Mesenchymal stem cell (in vitro differentiated cells and primary cell): ENCODE data around the gene ORM1.

ENCODE experiments used
- DNase-seq: peaks from one replicate; pipeline ENCODE4 v3.0.0-alpha.2; 2013
- H2AFZ ChIP-seq: one replicate; pipeline ENCODE4 v1.6.1; 2013; ENCODE audit warnings: low read depth, mild to moderate bottlenecking, control low read depth, inconsistent platforms, low read length, moderate library complexity
- H2AK5ac ChIP-seq: 2 replicates; pipeline ENCODE4 v1.6.1; 2013; ENCODE audit warnings: low read length, moderate library complexity, mild to moderate bottlenecking, inconsistent platforms; ENCODE audit not compliant: severe bottlenecking
- H2BK120ac ChIP-seq: one replicate; pipeline ENCODE4 v1.6.1; 2013; ENCODE audit warnings: low read depth, mild to moderate bottlenecking, inconsistent platforms, low read length, moderate library complexity
- H2BK12ac ChIP-seq, 2 experiments: one replicate each; pipeline ENCODE4 v1.6.1; 2013; ENCODE audit warnings: inconsistent platforms in 2 of 2, low read length in 2 of 2, mild to moderate bottlenecking in 2 of 2, moderate library complexity in 2 of 2, control low read depth in 1 of 2
- H2BK15ac ChIP-seq: one replicate; pipeline ENCODE4 v1.6.1; 2013; ENCODE audit warnings: mild to moderate bottlenecking, low read depth, inconsistent platforms; ENCODE audit not compliant: poor library complexity, severe bottlenecking
- H2BK5ac ChIP-seq: 2 replicates; pipeline ENCODE4 v1.6.1; 2013; ENCODE audit warnings: low read depth, mild to moderate bottlenecking, low read length, control low read depth, inconsistent platforms; ENCODE audit not compliant: poor library complexity, severe bottlenecking
- H3K14ac ChIP-seq, 2 experiments: one replicate each; pipeline ENCODE4 v1.6.1; 2013; ENCODE audit warnings: inconsistent platforms in 2 of 2, low read length in 2 of 2, control low read depth in 1 of 2, mild to moderate bottlenecking in 1 of 2, moderate library complexity in 1 of 2
- H3K18ac ChIP-seq, 2 experiments: one replicate each; pipeline ENCODE4 v1.6.1; 2013; ENCODE audit warnings: inconsistent platforms in 2 of 2, low read length in 2 of 2, control low read depth in 1 of 2, low read depth in 1 of 2, mild to moderate bottlenecking in 1 of 2
- H3K23ac ChIP-seq, 2 experiments: one replicate each; pipeline ENCODE4 v1.6.1; 2013; ENCODE audit warnings: inconsistent platforms in 2 of 2, low read length in 2 of 2, mild to moderate bottlenecking in 2 of 2, moderate library complexity in 2 of 2, control low read depth in 1 of 2
- H3K27ac ChIP-seq: 2 replicates; pipeline ENCODE4 v1.5.1; 2013; ENCODE audit warnings: mild to moderate bottlenecking, moderate library complexity, low read length, control low read depth, inconsistent platforms; ENCODE audit not compliant: poor library complexity, severe bottlenecking
- H3K27me3 ChIP-seq, 2 experiments: 2 replicates each; pipeline versions ENCODE4 v1.6.1 to v1.7.0; 2013; ENCODE audit warnings: low read length in 2 of 2, mild to moderate bottlenecking in 2 of 2, moderate library complexity in 2 of 2, control low read depth in 1 of 2, inconsistent platforms in 1 of 2; ENCODE audit not compliant: control insufficient read depth in 1 of 2, insufficient read depth in 1 of 2
- H3K36me3 ChIP-seq, 2 experiments: 2 replicates each; pipeline versions ENCODE4 v1.6.1 to v1.7.0; 2013; ENCODE audit warnings: low read length in 2 of 2, control low read depth in 1 of 2, inconsistent platforms in 1 of 2, low read depth in 1 of 2, mild to moderate bottlenecking in 1 of 2; ENCODE audit not compliant: insufficient read depth in 2 of 2, control insufficient read depth in 1 of 2
- H3K4ac ChIP-seq, 2 experiments: one replicate each; pipeline ENCODE4 v1.6.1; 2013; ENCODE audit warnings: inconsistent platforms in 2 of 2, low read length in 2 of 2, mild to moderate bottlenecking in 2 of 2, moderate library complexity in 2 of 2, control low read depth in 1 of 2, low read depth in 1 of 2
- H3K4me1 ChIP-seq: 2 replicates; pipeline ENCODE4 v1.6.1; 2013; ENCODE audit warnings: low read depth, low read length, control low read depth; ENCODE audit not compliant: control insufficient read depth, insufficient read depth
- H3K4me2 ChIP-seq: 2 replicates; pipeline ENCODE4 v1.6.1; 2013; ENCODE audit warnings: low read length, mild to moderate bottlenecking, inconsistent platforms; ENCODE audit not compliant: poor library complexity, severe bottlenecking
- H3K4me3 ChIP-seq, 2 experiments: 2 replicates each; pipeline versions ENCODE4 v1.5.1 to v1.7.0; 2013; ENCODE audit warnings: low read length in 2 of 2, mild to moderate bottlenecking in 2 of 2, control low read depth in 1 of 2, low read depth in 1 of 2; ENCODE audit not compliant: insufficient read depth in 1 of 2
- H3K79me1 ChIP-seq: replicated peaks from 2 replicates; pipeline ENCODE4 v1.6.1; 2013; ENCODE audit warnings: mild to moderate bottlenecking, control low read depth, low read length, inconsistent platforms; ENCODE audit not compliant: poor library complexity, severe bottlenecking
- H3K9ac ChIP-seq: 2 replicates; pipeline ENCODE4 v1.7.0; 2013; ENCODE audit warnings: mild to moderate bottlenecking, low read length, moderate library complexity
- H3K9me3 ChIP-seq: 2 replicates; pipeline ENCODE4 v1.7.0; 2013; ENCODE audit warnings: mild to moderate bottlenecking, low read length; ENCODE audit not compliant: control insufficient read depth
- H4K8ac ChIP-seq: one replicate; pipeline ENCODE4 v1.6.1; 2013; ENCODE audit warnings: inconsistent platforms, mild to moderate bottlenecking, low read length, moderate library complexity
- H4K91ac ChIP-seq: one replicate; pipeline ENCODE4 v1.6.1; 2013; ENCODE audit warnings: mild to moderate bottlenecking, low read length, inconsistent platforms
- WGBS: methylation state at CpG from one replicate; pipeline ENCODE4 v1.1.7; 2013; ENCODE audit warnings: mixed read lengths; 5-methylcytosine and 5-hydroxymethylcytosine counted together

ORM1 gene

GRCh38 chr9:114288193-114289091 lies 34.5 kb upstream of the ORM1 start:
- Histone ChIP-seq H3K27me3 (no peaks in the 10 kb centered on the region), H3K79me1 (peaks cover 11% of the 10 kb centered on the region), H3K14ac (no peak overlapping the region), H2BK12ac (peak overlapping the region in 1 of 2 experiments; percentile 17), H3K27ac (peak overlapping the region; percentile 68), H3K36me3 (peaks cover 7 to 54% of the 10 kb centered on the region in 2 experiments), H3K4me1 (peaks cover 65% of the 10 kb centered on the region), H2AFZ (no peak overlapping the region), H3K23ac (no peak overlapping the region), H3K4me3 (no peak overlapping the region), H3K4me2 (no peak overlapping the region), H3K18ac (no peak overlapping the region), H3K9me3 (no peaks in the 10 kb centered on the region), H4K8ac (no peak overlapping the region), H4K91ac (no peak overlapping the region), H2BK5ac (peak overlapping the region; percentile 71), H2AK5ac (peak overlapping the region; percentile 77), H2BK120ac (peak overlapping the region; percentile 21), H2BK15ac (peak overlapping the region; percentile 26), H3K9ac (peak overlapping the region; percentile 15), H3K4ac (peak overlapping the region in 1 of 2 experiments; percentile 17)
- peak; percentile 85 for DNase-seq
- WGBS: 68% methylated on average over 23 of the region's 23 CpGs

DNA sequence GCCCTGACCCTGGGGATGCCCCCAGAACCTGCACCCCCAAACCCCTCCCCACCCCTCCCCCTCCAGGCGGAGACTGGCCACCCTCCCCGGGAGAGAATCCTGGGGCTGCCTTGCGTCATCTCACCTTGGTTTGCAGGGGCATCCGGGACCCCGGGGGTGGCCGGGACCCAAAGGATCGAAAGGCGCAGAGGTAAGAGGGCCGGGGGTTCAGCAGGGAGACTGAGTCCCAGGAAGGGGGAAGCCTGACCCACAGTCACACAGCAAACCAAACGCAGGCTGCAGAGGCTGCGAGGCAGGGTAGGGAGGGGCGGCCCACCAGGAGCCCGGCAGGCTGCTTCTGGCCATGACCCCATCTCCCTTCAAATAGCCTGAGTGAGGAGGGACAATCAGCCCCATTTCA lies 33.8 kb upstream of the ORM1 start:
- H3K4me3 ChIP-seq: no peak overlapping the region
- no peak overlapping the region for H2BK5ac ChIP-seq
- peaks cover 8 to 47% of the 10 kb centered on the region in 2 experiments for H3K36me3 ChIP-seq
- peaks cover 9% of the 10 kb centered on the region for H3K79me1 ChIP-seq
- H4K8ac ChIP-seq: no peak overlapping the region
- peaks cover under 1% of the 10 kb centered on the region for H3K9me3 ChIP-seq
- no peak overlapping the region for H3K18ac ChIP-seq
- H3K4me2 ChIP-seq: no peak overlapping the region
- WGBS: 95% methylated on average over 13 of the region's 13 CpGs
- peak overlapping the region; percentile 78 for H2AK5ac ChIP-seq
- no peaks in the 10 kb centered on the region for H3K27me3 ChIP-seq
- H3K9ac ChIP-seq: no peak overlapping the region
- no peak overlapping the region for H2BK120ac ChIP-seq
- H3K23ac ChIP-seq: no peak overlapping the region
- H3K4ac ChIP-seq: no peak overlapping the region
- no peak overlapping the region for H2BK12ac ChIP-seq
- no peak overlapping the region for H3K27ac ChIP-seq
- H3K14ac ChIP-seq: no peak overlapping the region
- H3K4me1 ChIP-seq: peaks cover 59% of the 10 kb centered on the region
- no peak overlapping the region for H2BK15ac ChIP-seq
- no peak for DNase-seq
- H4K91ac ChIP-seq: no peak overlapping the region
- no peak overlapping the region for H2AFZ ChIP-seq

DNA sequence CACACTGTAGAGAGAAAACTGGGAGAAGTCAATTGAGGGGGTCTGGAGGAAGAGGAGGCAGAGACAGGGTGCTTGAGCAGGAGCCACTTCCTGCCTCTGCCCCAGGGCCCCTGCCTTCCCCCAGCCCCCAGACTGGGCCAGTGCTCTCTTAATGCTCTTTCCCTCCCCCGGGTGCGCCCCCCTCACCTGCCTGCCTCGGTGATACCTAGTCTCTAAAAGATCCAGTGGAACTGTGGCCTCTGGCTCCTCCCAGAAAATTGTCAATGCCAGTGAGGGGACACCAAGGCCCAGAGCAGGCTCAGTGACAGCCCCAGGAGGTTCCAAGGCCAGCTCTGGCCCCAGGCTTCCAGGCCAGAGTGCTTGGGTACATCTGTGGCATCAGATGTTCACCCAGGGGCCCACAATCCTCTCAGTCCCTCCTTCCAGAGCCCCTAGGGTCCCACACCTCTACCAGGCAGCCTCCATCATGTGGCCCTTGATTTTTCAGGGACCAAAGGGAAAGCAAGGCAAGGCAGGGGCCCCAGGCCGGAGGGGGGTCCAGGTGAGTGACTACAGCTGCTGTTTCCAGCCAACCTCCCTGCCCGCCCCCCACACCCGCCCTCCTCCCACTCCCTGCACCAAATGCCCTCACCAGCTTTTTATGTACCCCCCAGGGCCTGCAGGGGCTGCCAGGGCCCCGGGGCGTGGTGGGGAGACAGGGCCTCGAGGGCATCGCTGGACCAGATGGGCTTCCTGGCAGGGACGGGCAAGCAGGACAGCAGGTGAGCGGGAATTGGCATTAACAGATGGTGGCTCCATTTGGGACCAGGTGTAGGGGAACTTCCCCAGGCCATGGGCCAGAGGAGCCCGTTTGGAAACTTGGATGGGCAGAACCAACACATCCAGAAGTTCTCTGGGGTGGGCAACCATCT lies 33.1 kb upstream of the ORM1 start:
- Histone ChIP-seq H3K4me3 (no peak overlapping the region), H2BK15ac (no peak overlapping the region), H3K18ac (no peak overlapping the region), H3K9ac (no peak overlapping the region), H3K27me3 (no peaks in the 10 kb centered on the region), H4K8ac (no peak overlapping the region), H3K4me1 (peaks cover 52% of the 10 kb centered on the region), H3K9me3 (peaks cover 7% of the 10 kb centered on the region), H3K36me3 (peaks cover 15 to 40% of the 10 kb centered on the region in 2 experiments), H3K4me2 (no peak overlapping the region), H3K23ac (no peak overlapping the region), H2AFZ (no peak overlapping the region), H3K27ac (no peak overlapping the region), H3K4ac (no peak overlapping the region), H2BK12ac (peak overlapping the region in 1 of 2 experiments; percentile 10), H3K14ac (no peak overlapping the region), H2BK120ac (no peak overlapping the region), H3K79me1 (peaks cover 7% of the 10 kb centered on the region), H2AK5ac (peak overlapping the region; percentile 94), H2BK5ac (no peak overlapping the region), H4K91ac (no peak overlapping the region)
- no peak for DNase-seq
- WGBS: 90% methylated on average over 12 of the region's 13 CpGs

DNA sequence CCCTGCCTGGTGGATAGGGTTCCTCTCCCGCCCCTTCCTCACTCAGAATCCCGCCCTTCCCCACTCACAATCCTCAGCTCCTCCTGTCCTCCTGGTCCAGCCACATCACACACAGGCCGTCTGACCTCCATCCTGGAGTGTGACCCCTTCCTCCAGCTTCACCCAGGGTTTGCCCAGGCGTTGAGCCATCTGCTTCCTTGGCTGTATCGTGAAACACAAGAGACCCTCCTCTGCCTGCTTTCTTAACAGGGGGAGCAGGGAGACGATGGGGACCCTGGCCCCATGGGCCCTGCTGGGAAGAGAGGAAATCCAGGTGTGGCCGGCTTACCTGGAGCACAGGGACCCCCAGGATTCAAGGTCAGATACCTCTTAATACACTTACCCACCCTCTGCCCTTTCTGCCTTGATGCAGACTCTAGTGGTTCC lies 32.3 kb upstream of the ORM1 start:
- Histone ChIP-seq H3K4me3 (no peak overlapping the region), H2BK5ac (no peak overlapping the region), H3K4me1 (peaks cover 45% of the 10 kb centered on the region), H3K18ac (no peak overlapping the region), H3K14ac (no peak overlapping the region), H2BK15ac (no peak overlapping the region), H3K4me2 (no peak overlapping the region), H4K91ac (no peak overlapping the region), H3K79me1 (peaks cover 7% of the 10 kb centered on the region), H3K9ac (no peak overlapping the region), H2AFZ (no peak overlapping the region), H3K36me3 (peaks cover 21 to 38% of the 10 kb centered on the region in 2 experiments), H2AK5ac (peak overlapping the region; percentile 95), H3K27ac (no peak overlapping the region), H3K4ac (no peak overlapping the region), H2BK12ac (peak overlapping the region in 1 of 2 experiments; percentile 51), H4K8ac (no peak overlapping the region), H3K27me3 (no peaks in the 10 kb centered on the region), H2BK120ac (no peak overlapping the region), H3K23ac (no peak overlapping the region), H3K9me3 (peaks cover 13% of the 10 kb centered on the region)
- no peak for DNase-seq
- 66% methylated on average over 7 of the region's 7 CpGs for WGBS
